Lung (tissue), 12 donors: ENCODE results near the gene ADAMTS6. TPM values are rescaled to one million over a fixed set of nuclear protein-coding genes. Genes with fewer than 3 reads are reported as not detected.
"Not testable (repeated sequence)": the region's sequence is repeated elsewhere in the genome, so short reads cannot be mapped to it uniquely, and the experiment has no call there.

ENCODE experiments used
- ATAC-seq: fragments of 200-7000 bp; cut with Tn5 transposase; one replicate; pipeline ENCODE4 v1.9.1; 2020; ENCODE audit warnings: moderate number of reproducible peaks; ENCODE audit not compliant: insufficient read depth, low FRiP score
- DNase-seq, 3 donors: peaks; one replicate each; pipeline ENCODE4 v3.0.0-alpha.2; 2013 to 2017
- H3K27ac ChIP-seq, 2 donors: one replicate each; pipeline ENCODE4 v1.5.1; 2013; ENCODE audit warnings: mild to moderate bottlenecking in 2 of 2, moderate library complexity in 2 of 2, control low read depth in 1 of 2, inconsistent platforms in 1 of 2, low read depth in 1 of 2, low read length in 1 of 2
- H3K27me3 ChIP-seq, 3 donors: one replicate each; pipeline ENCODE4 v1.5.1; 2013; ENCODE audit warnings: low read length in 2 of 3; ENCODE audit not compliant: control insufficient read depth in 3 of 3, insufficient read depth in 3 of 3
- H3K36me3 ChIP-seq, 4 donors: one replicate each; pipeline ENCODE4 v1.5.1; 2013; ENCODE audit warnings: low read length in 4 of 4, mild to moderate bottlenecking in 1 of 4, moderate library complexity in 1 of 4; ENCODE audit not compliant: control insufficient read depth in 4 of 4, insufficient read depth in 4 of 4
- H3K4me1 ChIP-seq, 5 donors: one replicate each; pipeline ENCODE4 v1.5.1; 2013; ENCODE audit warnings: low read length in 5 of 5, mild to moderate bottlenecking in 2 of 5, moderate library complexity in 1 of 5; ENCODE audit not compliant: control insufficient read depth in 5 of 5, insufficient read depth in 5 of 5
- H3K4me3 ChIP-seq: one replicate; pipeline ENCODE4 v1.5.1; 2013; ENCODE audit warnings: mild to moderate bottlenecking, control low read depth, moderate library complexity
- H3K9ac ChIP-seq, 2 donors: one replicate each; pipeline ENCODE4 v1.5.1; 2013; ENCODE audit warnings: low read length in 2 of 2, control low read depth in 1 of 2; ENCODE audit not compliant: insufficient read depth in 1 of 2
- H3K9me3 ChIP-seq, 4 donors: one replicate each; pipeline ENCODE4 v1.5.1; 2013; ENCODE audit warnings: low read length in 3 of 4, mild to moderate bottlenecking in 1 of 4, moderate library complexity in 1 of 4; ENCODE audit not compliant: control insufficient read depth in 4 of 4, insufficient read depth in 3 of 4
- WGBS, 2 donors: extraction: QIAGEN DNeasy Blood & Tissue Kit; methylation state at CpG; one replicate each; pipeline ENCODE4 v1.1.7; 2013; 5-methylcytosine and 5-hydroxymethylcytosine counted together
- polyA plus RNA-seq, 2 donors: library from polyadenylated mRNA; stranded (reverse); fragments of 200-250 nt; gene quantifications; one replicate each; pipeline ENCODE4 v1.2.1, GENCODE V29; 2013
- total RNA-seq, 2 donors: library from RNA; depleted of rRNA in 1 of 2; stranded (reverse); fragments of >200 nt in 1 of 2; gene quantifications; one replicate each; pipeline ENCODE4 v1.2.1, GENCODE V29; 2014 to 2021
- TF ChIP-seq, protein P1 (sequence below): IDR thresholded peaks from 2 replicates; pipeline ENCODE4 v1.5.1; 2012; ENCODE audit warnings: mild to moderate bottlenecking; ENCODE audit errors: control extremely low read depth, extremely low read depth
- donor health status: control.
- donor health status: control.
- donor health status: Bipolar disorder and iron deficiency.
- donor health status: healthy.
- donor health status: DM: yes; HTN: yes; CAD: no.

Gene ADAMTS6
- total and polyA plus RNA-seq, 4 donors: 0.19 to 16.8 (median 3.3) TPM

DNA sequence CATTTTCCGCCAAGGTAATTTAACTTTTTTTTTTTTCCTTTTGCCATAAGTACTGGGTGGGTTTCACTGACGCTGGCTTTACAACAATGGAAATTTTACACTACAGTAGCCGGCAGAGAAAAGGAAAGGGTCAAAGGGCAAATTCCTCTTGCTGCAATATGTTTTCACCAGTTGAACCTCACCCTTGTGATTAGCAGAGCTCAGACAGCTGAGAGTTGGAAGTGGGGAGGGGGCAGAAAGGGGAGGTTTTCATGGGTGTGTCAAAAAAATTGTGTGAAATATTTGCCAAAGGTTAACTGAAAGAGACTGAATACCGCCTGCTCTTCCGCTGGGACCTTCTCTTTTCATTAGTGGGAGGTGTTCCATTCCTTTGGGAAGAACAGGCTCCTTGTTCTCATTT lies 296.9 kb downstream of the ADAMTS6 start:
- TF ChIP-seq, protein P1, sequence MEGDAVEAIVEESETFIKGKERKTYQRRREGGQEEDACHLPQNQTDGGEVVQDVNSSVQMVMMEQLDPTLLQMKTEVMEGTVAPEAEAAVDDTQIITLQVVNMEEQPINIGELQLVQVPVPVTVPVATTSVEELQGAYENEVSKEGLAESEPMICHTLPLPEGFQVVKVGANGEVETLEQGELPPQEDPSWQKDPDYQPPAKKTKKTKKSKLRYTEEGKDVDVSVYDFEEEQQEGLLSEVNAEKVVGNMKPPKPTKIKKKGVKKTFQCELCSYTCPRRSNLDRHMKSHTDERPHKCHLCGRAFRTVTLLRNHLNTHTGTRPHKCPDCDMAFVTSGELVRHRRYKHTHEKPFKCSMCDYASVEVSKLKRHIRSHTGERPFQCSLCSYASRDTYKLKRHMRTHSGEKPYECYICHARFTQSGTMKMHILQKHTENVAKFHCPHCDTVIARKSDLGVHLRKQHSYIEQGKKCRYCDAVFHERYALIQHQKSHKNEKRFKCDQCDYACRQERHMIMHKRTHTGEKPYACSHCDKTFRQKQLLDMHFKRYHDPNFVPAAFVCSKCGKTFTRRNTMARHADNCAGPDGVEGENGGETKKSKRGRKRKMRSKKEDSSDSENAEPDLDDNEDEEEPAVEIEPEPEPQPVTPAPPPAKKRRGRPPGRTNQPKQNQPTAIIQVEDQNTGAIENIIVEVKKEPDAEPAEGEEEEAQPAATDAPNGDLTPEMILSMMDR: no peak

DNA sequence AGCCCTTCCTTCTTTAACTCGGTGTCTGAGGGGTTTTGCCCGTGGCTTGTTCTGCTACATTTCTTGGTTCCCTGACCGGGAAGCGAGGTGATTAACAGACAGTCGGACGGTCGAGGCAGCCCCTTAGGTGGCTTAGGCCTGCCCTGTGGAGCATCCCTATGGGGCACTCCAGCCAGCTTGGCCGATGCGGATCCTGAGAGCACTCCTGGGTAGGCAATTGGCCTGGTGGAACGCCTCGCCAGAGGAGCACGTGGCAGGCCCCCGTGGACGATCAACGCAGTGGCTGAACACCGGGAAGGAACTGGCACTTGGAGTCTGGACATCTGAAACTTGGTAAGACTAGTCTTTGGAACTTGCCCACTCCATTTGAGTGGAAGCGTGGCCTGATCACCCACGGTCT lies 307.5 kb downstream of the ADAMTS6 start:
- not testable (repeated sequence) for H3K4me1 ChIP-seq, H3K9ac ChIP-seq, ATAC-seq, H3K4me3 ChIP-seq, H3K27ac ChIP-seq, DNase-seq, H3K36me3 ChIP-seq, H3K27me3 ChIP-seq, H3K9me3 ChIP-seq
- 95 to 98% methylated on average over 18 of the region's 18 CpGs for WGBS, 2 donors

More for the DNA sequence above, 296.9 kb downstream of the ADAMTS6 start:
- Histone ChIP-seq H3K36me3 (no peaks in the 10 kb centered on the region), H3K27me3 (no peaks in the 10 kb centered on the region), H3K9me3 (no peaks in the 10 kb centered on the region), H3K4me3 (no peak overlapping the region), H3K4me1 (no peaks in the 10 kb centered on the region), H3K9ac (no peak overlapping the region), H3K27ac (no peak overlapping the region)
- 75 to 93% methylated on average over 5 of the region's 5 CpGs for WGBS, 2 donors
- no peak for ATAC-seq
- DNase-seq: no peak

DNA sequence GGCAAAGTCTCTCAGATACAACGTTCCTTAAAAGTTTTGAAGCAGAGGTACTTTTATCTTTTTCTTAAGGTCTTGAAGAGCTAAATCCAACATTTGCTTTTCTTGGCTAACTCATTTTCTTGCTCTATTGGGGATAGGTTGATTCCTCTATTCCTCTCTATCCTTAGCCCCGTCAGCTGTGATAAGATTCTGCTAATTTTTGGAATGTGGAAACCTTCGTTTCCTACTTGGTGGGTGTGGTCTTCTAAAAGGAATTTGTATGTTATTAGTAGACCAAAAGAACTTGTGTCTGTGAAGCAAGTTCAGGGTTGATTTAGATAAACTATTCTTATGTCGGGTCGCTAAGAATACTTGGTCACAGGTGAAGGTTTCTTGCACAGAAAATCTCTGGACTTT lies 308.6 kb downstream of the ADAMTS6 start:
- no peak overlapping the region for H3K9ac ChIP-seq
- H3K4me3 ChIP-seq: no peak overlapping the region
- no peak overlapping the region for H3K27ac ChIP-seq
- 81 to 89% methylated on average over 5 of the region's 5 CpGs for WGBS, 2 donors
- H3K4me1 ChIP-seq: no peaks in the 10 kb centered on the region
- H3K27me3 ChIP-seq: no peaks in the 10 kb centered on the region
- ATAC-seq: no peak
- H3K36me3 ChIP-seq: no peaks in the 10 kb centered on the region
- TF ChIP-seq, protein P1: no peak
- H3K9me3 ChIP-seq: no peaks in the 10 kb centered on the region
- DNase-seq: no peak

DNA sequence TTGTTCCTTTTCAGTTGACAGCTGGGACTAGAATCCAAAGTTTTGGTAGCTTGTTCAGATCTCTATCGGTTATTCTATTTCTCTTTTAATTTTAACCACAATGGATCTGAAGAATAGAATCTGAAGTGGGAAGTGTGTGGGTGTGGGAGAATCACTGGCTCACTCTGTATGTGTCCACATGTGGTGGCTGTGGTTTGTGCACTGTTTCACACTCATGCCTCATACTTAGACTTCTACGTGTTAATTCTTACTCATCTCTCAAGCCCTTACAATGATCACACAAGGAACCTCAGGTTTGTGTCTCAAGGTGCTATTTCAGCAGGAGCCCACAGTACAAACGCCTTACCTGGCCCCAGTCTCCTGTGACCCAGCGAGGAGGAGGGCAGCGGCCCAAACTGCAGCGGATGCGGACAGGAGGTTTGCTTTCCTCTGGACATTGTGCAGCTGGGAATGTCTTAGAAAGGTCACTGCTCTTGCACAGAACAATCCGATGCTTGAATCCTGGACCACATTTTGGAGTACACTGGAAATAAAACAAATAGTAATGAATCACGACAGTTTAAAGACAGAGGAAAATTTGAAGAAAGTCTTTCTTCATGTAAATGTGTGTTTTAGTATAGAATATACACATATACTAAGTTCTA lies 309.1 kb downstream of the ADAMTS6 start:
- no peaks in the 10 kb centered on the region for H3K27me3 ChIP-seq
- no peak for DNase-seq
- 88 to 91% methylated on average over 9 of the region's 9 CpGs for WGBS, 2 donors
- no peak for ATAC-seq
- no peak overlapping the region for H3K4me3 ChIP-seq
- no peaks in the 10 kb centered on the region for H3K4me1 ChIP-seq
- H3K27ac ChIP-seq: no peak overlapping the region
- H3K9me3 ChIP-seq: no peaks in the 10 kb centered on the region
- H3K9ac ChIP-seq: no peak overlapping the region
- TF ChIP-seq, protein P1: no peak
- H3K36me3 ChIP-seq: no peaks in the 10 kb centered on the region
